Measurements from ENCODE around the gene TCF4.

The TCF4 gene

DNA sequence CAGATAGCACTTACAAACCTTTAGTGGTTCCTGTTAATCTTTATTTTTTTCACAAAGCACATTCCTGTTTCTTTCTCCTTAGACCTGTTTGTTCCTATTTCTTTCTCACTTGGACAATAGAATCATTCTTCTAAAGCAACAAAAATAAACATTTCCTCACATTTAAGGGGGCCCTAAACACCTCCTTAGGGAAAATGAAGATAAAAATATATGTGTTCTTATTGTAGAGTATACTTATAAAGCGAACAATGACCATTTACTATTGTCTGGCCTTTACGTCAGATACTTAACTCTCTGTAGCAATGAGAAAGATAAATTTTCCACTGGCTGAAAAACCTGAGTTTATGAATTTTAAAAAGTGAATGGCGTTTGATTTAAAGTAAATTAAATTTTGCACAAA, 234.6 kb downstream of the TCF4 start:
- DNase-seq (ENCODE audit: extremely low read depth, low read depth) = no peak
- TF ChIP-seq, protein P1, sequence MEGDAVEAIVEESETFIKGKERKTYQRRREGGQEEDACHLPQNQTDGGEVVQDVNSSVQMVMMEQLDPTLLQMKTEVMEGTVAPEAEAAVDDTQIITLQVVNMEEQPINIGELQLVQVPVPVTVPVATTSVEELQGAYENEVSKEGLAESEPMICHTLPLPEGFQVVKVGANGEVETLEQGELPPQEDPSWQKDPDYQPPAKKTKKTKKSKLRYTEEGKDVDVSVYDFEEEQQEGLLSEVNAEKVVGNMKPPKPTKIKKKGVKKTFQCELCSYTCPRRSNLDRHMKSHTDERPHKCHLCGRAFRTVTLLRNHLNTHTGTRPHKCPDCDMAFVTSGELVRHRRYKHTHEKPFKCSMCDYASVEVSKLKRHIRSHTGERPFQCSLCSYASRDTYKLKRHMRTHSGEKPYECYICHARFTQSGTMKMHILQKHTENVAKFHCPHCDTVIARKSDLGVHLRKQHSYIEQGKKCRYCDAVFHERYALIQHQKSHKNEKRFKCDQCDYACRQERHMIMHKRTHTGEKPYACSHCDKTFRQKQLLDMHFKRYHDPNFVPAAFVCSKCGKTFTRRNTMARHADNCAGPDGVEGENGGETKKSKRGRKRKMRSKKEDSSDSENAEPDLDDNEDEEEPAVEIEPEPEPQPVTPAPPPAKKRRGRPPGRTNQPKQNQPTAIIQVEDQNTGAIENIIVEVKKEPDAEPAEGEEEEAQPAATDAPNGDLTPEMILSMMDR (IDR thresholded peaks at IDR 0.05; ENCODE audit: low read depth, low read length, missing control alignments) = no peak
- no peak overlapping the region for H3K4me3 ChIP-seq (replicated peaks; ENCODE audit: low read depth, low read length)

DNA sequence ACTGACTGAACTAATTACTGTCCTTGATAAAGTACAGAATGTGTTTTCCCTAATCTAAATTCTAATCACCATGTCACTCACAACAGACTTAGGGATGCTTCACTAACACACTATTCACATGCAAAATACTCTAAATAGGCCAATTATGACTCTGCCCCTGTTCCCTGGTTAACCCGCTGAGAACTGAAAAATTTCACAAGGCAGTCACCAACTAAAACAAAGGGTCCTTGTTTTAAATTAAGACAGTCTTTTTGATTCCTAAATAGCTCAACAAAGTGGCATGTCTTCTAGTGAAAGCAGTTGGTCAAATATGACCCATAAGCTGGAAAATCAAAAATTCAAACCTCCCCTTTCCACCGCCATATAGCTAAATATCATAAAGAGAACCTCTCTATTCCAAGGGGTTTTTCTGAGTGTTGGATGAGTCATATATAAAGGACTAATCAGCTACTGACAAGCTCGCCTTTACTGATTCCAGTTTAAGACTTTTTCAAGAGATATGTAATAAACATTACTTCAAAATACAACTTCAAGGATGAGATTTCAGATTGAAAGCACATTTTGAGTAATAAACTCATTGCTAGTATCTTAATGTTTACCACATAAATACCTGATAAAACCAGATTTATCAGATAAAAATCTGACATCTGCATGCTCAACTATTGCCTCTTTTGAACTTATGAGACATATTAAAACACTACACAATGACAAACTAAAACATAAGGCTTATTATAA, 235.8 kb downstream of the TCF4 start:
- TF ChIP-seq, protein P1 (IDR thresholded peaks at IDR 0.05; ENCODE audit: low read depth, low read length, missing control alignments) = no peak
- no peak overlapping the region for H3K4me3 ChIP-seq (replicated peaks; ENCODE audit: low read depth, low read length)
- no peak for DNase-seq (ENCODE audit: extremely low read depth, low read depth)

DNA sequence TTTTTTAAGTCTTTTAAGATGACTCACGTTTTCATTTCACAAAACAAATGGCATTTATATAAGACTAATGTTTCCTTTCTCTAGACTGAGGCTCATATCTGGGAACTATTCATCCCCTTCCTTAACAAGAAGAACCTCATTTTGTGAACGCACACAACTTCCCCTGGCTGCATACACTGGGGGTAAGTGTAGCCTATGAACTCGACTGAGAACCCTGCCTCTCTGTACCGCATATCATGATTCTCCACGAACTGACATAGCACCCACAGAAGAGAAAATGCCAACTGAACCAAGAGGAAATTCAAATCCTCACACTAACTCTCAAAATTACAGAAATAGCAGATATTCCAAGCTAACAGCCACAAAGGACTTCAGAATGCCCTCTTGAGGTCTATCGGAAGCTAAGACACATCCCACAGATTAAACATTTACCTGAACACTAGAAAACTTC, 236.7 kb downstream of the TCF4 start:
- no peak overlapping the region for H3K4me3 ChIP-seq (replicated peaks; ENCODE audit: low read depth, low read length)
- TF ChIP-seq, protein P1 (IDR thresholded peaks at IDR 0.05; ENCODE audit: low read depth, low read length, missing control alignments) = no peak
- DNase-seq (ENCODE audit: extremely low read depth, low read depth) = no peak

DNA sequence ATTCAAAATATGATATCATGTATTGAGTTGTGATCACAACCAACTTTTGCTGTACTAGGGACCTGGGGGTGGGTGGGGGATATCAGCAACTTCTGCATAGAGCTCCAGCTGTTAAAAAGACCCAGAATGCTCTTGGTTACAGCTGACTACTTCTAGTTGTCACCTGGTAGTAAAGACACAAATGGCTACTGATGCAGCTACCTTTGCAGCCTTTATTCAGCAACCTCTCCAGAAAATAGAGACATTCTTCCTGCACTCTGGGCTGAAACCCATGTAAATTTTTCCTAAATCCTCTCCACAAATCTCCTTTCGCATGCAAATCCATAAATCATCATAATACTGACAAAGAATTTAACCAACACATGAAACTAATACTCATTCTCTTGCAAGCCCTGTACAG, 238.3 kb downstream of the TCF4 start:
- no peak for DNase-seq (ENCODE audit: extremely low read depth, low read depth)
- H3K4me3 ChIP-seq (replicated peaks; ENCODE audit: low read depth, low read length) = no peak overlapping the region
- TF ChIP-seq, protein P1 (IDR thresholded peaks at IDR 0.05; ENCODE audit: low read depth, low read length, missing control alignments) = no peak

DNA sequence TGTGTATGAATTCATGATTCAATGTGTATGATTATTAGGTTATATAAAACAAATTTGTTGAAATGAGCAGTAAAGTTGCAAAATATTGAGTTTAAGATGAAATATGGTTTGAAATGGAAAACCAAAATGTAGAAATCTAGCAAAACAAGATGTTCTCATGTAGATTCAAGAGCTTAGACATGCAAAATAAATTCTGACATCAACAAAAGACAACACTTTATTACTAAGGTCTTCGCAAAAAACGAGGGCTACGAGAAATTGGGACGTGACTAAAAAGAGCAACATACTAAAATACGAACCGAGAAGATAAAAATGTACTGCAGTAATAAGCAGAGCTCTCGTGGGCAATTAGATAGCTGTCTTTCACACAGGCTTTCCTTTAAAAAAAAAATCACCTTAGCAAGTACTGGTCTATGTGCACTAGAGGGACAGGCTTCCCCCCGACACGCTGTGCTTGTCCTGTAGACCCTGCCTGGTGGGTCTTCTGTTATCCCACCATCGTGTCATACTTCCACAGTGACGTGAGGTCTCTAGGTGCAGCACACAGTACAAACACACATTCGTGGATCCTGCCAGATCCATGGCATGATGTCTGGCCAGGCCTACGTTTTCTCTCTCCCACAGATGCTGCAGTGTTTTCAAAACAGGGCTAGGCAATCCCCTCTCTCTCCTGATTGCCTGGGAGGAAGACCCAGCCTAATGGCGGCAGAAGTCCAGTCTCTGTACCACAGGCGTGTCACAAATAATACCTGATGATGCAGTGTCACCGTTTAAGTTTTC, 240.8 kb downstream of the TCF4 start:
- TF ChIP-seq, protein P1 (IDR thresholded peaks at IDR 0.05; ENCODE audit: low read depth, low read length, missing control alignments) = no peak
- no peak for DNase-seq (ENCODE audit: extremely low read depth, low read depth)
- no peak overlapping the region for H3K4me3 ChIP-seq (replicated peaks; ENCODE audit: low read depth, low read length)

DNA sequence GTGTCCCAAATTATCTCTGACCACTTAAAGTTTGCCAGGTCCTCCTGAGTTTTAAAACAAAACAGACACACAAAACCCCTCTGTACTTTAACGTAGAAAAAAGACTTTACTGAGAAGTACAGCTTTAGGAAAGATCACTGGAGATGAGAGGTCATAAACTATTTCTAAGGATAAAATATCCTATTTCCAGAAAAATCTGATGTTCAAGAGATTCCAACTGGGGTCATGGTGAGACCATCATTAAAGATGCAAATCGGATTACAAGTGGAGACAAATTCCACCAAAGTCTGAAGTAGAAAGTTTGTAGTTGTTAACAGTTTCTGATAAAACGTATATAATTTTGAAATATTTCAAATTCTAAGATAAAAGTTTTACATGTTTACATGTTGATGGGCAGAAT, 241.6 kb downstream of the TCF4 start:
- no peak for DNase-seq (ENCODE audit: extremely low read depth, low read depth)
- H3K4me3 ChIP-seq (replicated peaks; ENCODE audit: low read depth, low read length) = no peak overlapping the region
- TF ChIP-seq, protein P1 (IDR thresholded peaks at IDR 0.05; ENCODE audit: low read depth, low read length, missing control alignments) = no peak
